HepG2 (cell line): Measurements from ENCODE around the gene CDK17. TPM values are rescaled to one million over a fixed set of nuclear protein-coding genes. Genes with fewer than 3 reads are reported as not detected.

Experiments
- ATAC-seq: fragments of 200-7000 bp; cut with Tn5 transposase; 3 replicates; pipeline ENCODE4 v1.9.1; 2020; ENCODE audit warnings: mild to moderate bottlenecking, moderate library complexity
- BruUV-seq: library from RNA; stranded (reverse); fragments of 400-500 nt; replicated peaks from 2 replicates; lab custom pipeline; 2021; lab: Mats Ljungman, UMichigan
- CTCF ChIA-PET: fragments of 300-600 bp; formaldehyde crosslinking; extraction: SDS; loops from one replicate; lab custom pipeline; 2021; ENCODE audit warnings: low total read pairs, inconsistent platforms, low intra/inter-chr PET ratio; lab: Yijun Ruan, JAX
- POLR2A ChIA-PET: fragments of 350-600 bp; sonication (Branson Sonifier 250); formaldehyde crosslinking; loops from one replicate; lab custom pipeline; 2020; ENCODE audit warnings: antibody characterized with exemption, inconsistent platforms; lab: Yijun Ruan, JAX
- DNase-seq: peaks from one replicate; pipeline ENCODE4 v3.0.0-alpha.2; 2015; ENCODE audit warnings: low spot score
- FAIRE-seq: peaks from 3 replicates; lab custom pipeline; 2011; peaks lifted over from hg19 to GRCh38; lab: Jason Lieb, UNC
- H2AFZ ChIP-seq: one replicate; pipeline ENCODE4 v1.6.1; 2011; ENCODE audit warnings: low read length, inconsistent platforms
- H3K27ac ChIP-seq: fragments of 300-600 bp; 3 replicates; pipeline ENCODE4 v1.8.0; 2011; ENCODE audit warnings: mixed run types, mild to moderate bottlenecking, mixed read lengths, low read length, inconsistent platforms; ENCODE audit not compliant: insufficient read depth; ENCODE audit errors: extremely low read length
- H3K27me3 ChIP-seq, 2 experiments: fragments of 200-600 bp in 1 of 2; 2 replicates in 1 of 2; 3 replicates in 1 of 2; pipeline versions ENCODE4 v1.6.0 to v1.8.0; 2011; ENCODE audit warnings: low read length in 2 of 2, mild to moderate bottlenecking in 2 of 2, moderate library complexity in 2 of 2, inconsistent platforms in 1 of 2; ENCODE audit not compliant: insufficient read depth in 2 of 2, control insufficient read depth in 1 of 2
- H3K36me3 ChIP-seq, 2 experiments: fragments of 200-600 bp in 1 of 2; replicated peaks in 1 of 2; 2 replicates in 1 of 2; 3 replicates in 1 of 2; pipeline versions ENCODE4 v1.5.1 to v1.8.0; 2011; ENCODE audit warnings: low read length in 2 of 2, inconsistent platforms in 1 of 2; ENCODE audit not compliant: insufficient read depth in 2 of 2, control insufficient read depth in 1 of 2
- H3K4me1 ChIP-seq: 2 replicates; pipeline ENCODE4 v1.5.1; 2012; ENCODE audit warnings: low read length, inconsistent platforms; ENCODE audit not compliant: insufficient read depth
- H3K4me2 ChIP-seq: 2 replicates; pipeline ENCODE4 v1.6.0; 2011; ENCODE audit warnings: low read depth, low read length, inconsistent platforms
- H3K4me3 ChIP-seq, 3 experiments: fragments of 200-600 bp in 1 of 3; sonication (generic), shearing (Covaris generic) in 1 of 3; replicated peaks in 1 of 3; 2 replicates each; pipeline ENCODE4 v1.5.1; 2011 to 2016; ENCODE audit warnings: low read length in 3 of 3, inconsistent platforms in 2 of 3, low read depth in 2 of 3, mild to moderate bottlenecking in 2 of 3, control low read depth in 1 of 3, mixed read lengths in 1 of 3; ENCODE audit not compliant: insufficient read depth in 1 of 3
- H3K79me2 ChIP-seq: one replicate; pipeline ENCODE4 v1.6.1; 2011; ENCODE audit warnings: low read length, inconsistent platforms; ENCODE audit not compliant: insufficient read depth
- H3K9ac ChIP-seq: 2 replicates; pipeline ENCODE4 v1.6.0; 2011; ENCODE audit warnings: mild to moderate bottlenecking, low read depth, low read length, inconsistent platforms; ENCODE audit not compliant: insufficient read depth
- H3K9me3 ChIP-seq: 2 replicates; pipeline ENCODE4 v1.5.1; 2012; ENCODE audit warnings: mild to moderate bottlenecking, low read length
- H4K20me1 ChIP-seq: 2 replicates; pipeline ENCODE4 v1.6.0; 2011; ENCODE audit warnings: inconsistent platforms, mild to moderate bottlenecking, low read length, moderate library complexity; ENCODE audit not compliant: insufficient read depth
- ARNT2 ChIP-seq: sonication (generic); formaldehyde crosslinking; IDR thresholded peaks from 2 replicates; pipeline ENCODE4 v1.8.0; 2022; ENCODE audit warnings: mild to moderate bottlenecking, low read depth, missing genetic modification reagents, moderate library complexity
- ATAD3A ChIP-seq: sonication (generic); formaldehyde crosslinking; IDR thresholded peaks from 2 replicates; pipeline ENCODE4 v1.4.0; 2020; ENCODE audit warnings: missing genetic modification reagents
- GABPA ChIP-seq, 2 experiments: IDR thresholded peaks; 2 replicates each; pipeline ENCODE4 v1.6.1; 2011 to 2016; ENCODE audit warnings: low read depth in 2 of 2, low read length in 1 of 2, missing biosample characterization in 1 of 2, missing genetic modification characterization in 1 of 2
- GZF1 ChIP-seq: sonication (generic); formaldehyde crosslinking; IDR thresholded peaks from 2 replicates; pipeline ENCODE4 v1.5.1; 2020; ENCODE audit warnings: mild to moderate bottlenecking, missing genetic modification reagents
- HMGA1 ChIP-seq: sonication (generic); formaldehyde crosslinking; conservative IDR thresholded peaks from 2 replicates; pipeline ENCODE4 v1.4.0; 2020; ENCODE audit warnings: missing genetic modification reagents
- NKX3-1 ChIP-seq: sonication (generic); formaldehyde crosslinking; IDR thresholded peaks from 2 replicates; pipeline ENCODE4 v1.5.0; 2020; ENCODE audit warnings: missing genetic modification reagents
- PHF21A ChIP-seq: sonication (generic); formaldehyde crosslinking; IDR thresholded peaks from 2 replicates; pipeline ENCODE4 v1.5.0; 2020; ENCODE audit warnings: mild to moderate bottlenecking, missing genetic modification reagents
- SP2 ChIP-seq: sonication (generic); formaldehyde crosslinking; IDR thresholded peaks from 2 replicates; pipeline ENCODE4 v1.5.1; 2020; ENCODE audit warnings: mild to moderate bottlenecking, missing genetic modification reagents
- TGIF2 ChIP-seq: IDR thresholded peaks from 2 replicates; pipeline ENCODE4 v1.6.1; 2016; ENCODE audit warnings: control low read depth, missing compliant biosample characterization
- YEATS4 ChIP-seq: sonication (generic); formaldehyde crosslinking; IDR thresholded peaks from 2 replicates; pipeline ENCODE4 v1.4.0; 2020; ENCODE audit warnings: missing genetic modification reagents, borderline replicate concordance
- ZNF460 ChIP-seq: sonication (generic); formaldehyde crosslinking; IDR thresholded peaks from 2 replicates; pipeline ENCODE4 v1.5.1; 2020; ENCODE audit warnings: missing genetic modification reagents, mild to moderate bottlenecking, borderline replicate concordance
- ZNF777 ChIP-seq: sonication (generic); formaldehyde crosslinking; IDR thresholded peaks from 2 replicates; pipeline ENCODE4 v1.4.0; 2020; ENCODE audit warnings: missing genetic modification reagents
- ZNF879 ChIP-seq: sonication (generic); formaldehyde crosslinking; IDR thresholded peaks from 2 replicates; pipeline ENCODE4 v1.8.1; 2023; ENCODE audit warnings: missing genetic modification reagents
- ZZZ3 ChIP-seq: sonication (generic); formaldehyde crosslinking; IDR thresholded peaks from 2 replicates; pipeline ENCODE4 v1.4.0; 2020; ENCODE audit warnings: missing genetic modification reagents, mild to moderate bottlenecking, borderline replicate concordance
- WGBS: methylation state at CpG from one replicate; pipeline ENCODE4 v1.1.6; 2017; ENCODE audit warnings: low lambda C conversion rate; 5-methylcytosine and 5-hydroxymethylcytosine counted together
- in situ Hi-C: cut with HindIII; loops from 2 replicates; pipeline ENCODE4 v1.10.0; 2017; ENCODE audit warnings: low pct_unique_long_range_greater_than_20kb; ENCODE audit not compliant: extremely low pct_ligation_motif_present
- intact Hi-C: fragments of 100-400 bp; cut with micrococcal nuclease; formaldehyde crosslinking; loops from one replicate; pipeline ENCODE4 v1.10.0; 2022; ENCODE audit not compliant: unreplicated experiment
- polyA plus RNA-seq, 8 experiments: library from polyadenylated mRNA; depleted of rRNA in 3 of 8; stranded (reverse) in 7 of 8; unstranded in 1 of 8; fragments of >200 nt; fragmentation: Illumina TruSeq in 4 of 8; extraction: Trizol in 4 of 8; gene quantifications; 2 replicates each; pipeline versions ENCODE4 v1.2.1 to v1.2.3, GENCODE V29; 2011 to 2016; ENCODE audit warnings: low read depth in 4 of 8, missing spikeins in 1 of 8, mixed read lengths in 1 of 8; ENCODE audit not compliant: insufficient read depth in 1 of 8
- total RNA-seq, 5 experiments: library from RNA; depleted of rRNA; stranded (reverse); fragments of >200 nt; fragmentation: Illumina TruSeq; extraction: Trizol; gene quantifications; 2 replicates each; pipeline ENCODE4 v1.2.3, GENCODE V29; 2016; ENCODE audit warnings: low read depth in 1 of 5
- TF ChIP-seq, protein P1 (sequence below): IDR thresholded peaks from 2 replicates; pipeline ENCODE4 v1.6.1; 2012; ENCODE audit warnings: low read depth, low read length, improper control_type of control experiment
- TF ChIP-seq, protein P2 (sequence below): IDR thresholded peaks from 2 replicates; pipeline ENCODE4 v1.6.1; 2012; ENCODE audit warnings: low read length, improper control_type of control experiment
- TF ChIP-seq, protein P3 (sequence below): sonication (generic); formaldehyde crosslinking; IDR thresholded peaks from 2 replicates; pipeline ENCODE4 v1.8.0; 2022; ENCODE audit warnings: low read depth, missing genetic modification reagents

The CDK17 gene
- total and polyA plus RNA-seq, 2 of the 13 experiments (the other 11 are each of a cell fraction or from before 2014, with no cell fraction given) = 9.9 to 22.3 TPM

DNA sequence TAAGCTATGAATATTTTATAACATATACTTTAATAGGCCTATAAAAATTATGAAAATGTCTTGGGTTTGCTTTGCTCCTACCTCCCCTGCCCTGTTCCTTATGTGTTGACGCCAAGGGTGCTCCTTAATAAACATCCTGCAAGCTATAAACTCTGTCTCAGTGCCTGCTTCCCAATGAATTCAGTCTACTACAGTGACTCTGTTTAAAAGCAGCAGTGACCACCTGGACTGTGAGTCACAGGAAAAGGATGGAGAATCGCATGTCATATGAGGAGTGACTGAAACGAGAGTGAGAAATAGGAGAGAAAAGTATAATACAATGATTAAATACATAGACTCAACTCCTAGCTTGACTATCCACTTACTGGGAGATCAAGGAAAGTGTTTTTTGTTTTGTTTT is 48.1 kb upstream of the CDK17 start:
- no TSS peak for BruUV-seq
- WGBS = 35% methylated on average over 3 of the region's 3 CpGs
- CTCF ChIA-PET = no interaction called here
- ATAC-seq (no peak), DNase-seq (no peak)
- H3K27me3 ChIP-seq = no peaks in the 10 kb centered on the region
- in situ Hi-C loops = no loop called here
- no peak overlapping the region for H3K4me2 ChIP-seq
- H2AFZ ChIP-seq = no peak overlapping the region
- TF ChIP-seq ATAD3A (CRISPR knock-in tag) = no peak
- TF ChIP-seq, protein P1, sequence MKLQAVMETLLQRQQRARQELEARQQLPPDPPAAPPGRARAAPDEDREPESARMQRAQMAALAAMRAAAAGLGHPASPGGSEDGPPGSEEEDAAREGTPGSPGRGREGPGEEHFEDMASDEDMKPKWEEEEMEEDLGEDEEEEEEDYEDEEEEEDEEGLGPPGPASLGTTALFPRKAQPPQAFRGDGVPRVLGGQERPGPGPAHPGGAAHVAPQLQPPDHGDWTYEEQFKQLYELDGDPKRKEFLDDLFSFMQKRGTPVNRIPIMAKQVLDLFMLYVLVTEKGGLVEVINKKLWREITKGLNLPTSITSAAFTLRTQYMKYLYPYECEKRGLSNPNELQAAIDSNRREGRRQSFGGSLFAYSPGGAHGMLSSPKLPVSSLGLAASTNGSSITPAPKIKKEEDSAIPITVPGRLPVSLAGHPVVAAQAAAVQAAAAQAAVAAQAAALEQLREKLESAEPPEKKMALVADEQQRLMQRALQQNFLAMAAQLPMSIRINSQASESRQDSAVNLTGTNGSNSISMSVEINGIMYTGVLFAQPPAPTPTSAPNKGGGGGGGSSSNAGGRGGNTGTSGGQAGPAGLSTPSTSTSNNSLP = no peak
- no peak for TF ChIP-seq HMGA1 (CRISPR knock-in tag)
- no peak for TF ChIP-seq TGIF2 (CRISPR knock-in tag)
- TF ChIP-seq ZNF460 = no peak
- no peak for TF ChIP-seq ARNT2 (CRISPR knock-in tag)
- no peak for TF ChIP-seq GZF1
- no peak for TF ChIP-seq ZNF777
- no peak for TF ChIP-seq SP2 (CRISPR knock-in tag)
- no peak for TF ChIP-seq YEATS4 (CRISPR knock-in tag)
- TF ChIP-seq ZNF879 (CRISPR knock-in tag) = no peak
- TF ChIP-seq GABPA (IDR thresholded peaks at IDR 0.05; ENCODE audit: low read depth, low read length) = no peak
- no peak for TF ChIP-seq GABPA (CRISPR knock-in tag; IDR thresholded peaks at IDR 0.05; ENCODE audit: low read depth)
- no peak for TF ChIP-seq ZZZ3 (CRISPR knock-in tag)
- no peak for TF ChIP-seq NKX3-1 (CRISPR knock-in tag)
- no peak for TF ChIP-seq PHF21A (CRISPR knock-in tag)
- TF ChIP-seq, protein P2, sequence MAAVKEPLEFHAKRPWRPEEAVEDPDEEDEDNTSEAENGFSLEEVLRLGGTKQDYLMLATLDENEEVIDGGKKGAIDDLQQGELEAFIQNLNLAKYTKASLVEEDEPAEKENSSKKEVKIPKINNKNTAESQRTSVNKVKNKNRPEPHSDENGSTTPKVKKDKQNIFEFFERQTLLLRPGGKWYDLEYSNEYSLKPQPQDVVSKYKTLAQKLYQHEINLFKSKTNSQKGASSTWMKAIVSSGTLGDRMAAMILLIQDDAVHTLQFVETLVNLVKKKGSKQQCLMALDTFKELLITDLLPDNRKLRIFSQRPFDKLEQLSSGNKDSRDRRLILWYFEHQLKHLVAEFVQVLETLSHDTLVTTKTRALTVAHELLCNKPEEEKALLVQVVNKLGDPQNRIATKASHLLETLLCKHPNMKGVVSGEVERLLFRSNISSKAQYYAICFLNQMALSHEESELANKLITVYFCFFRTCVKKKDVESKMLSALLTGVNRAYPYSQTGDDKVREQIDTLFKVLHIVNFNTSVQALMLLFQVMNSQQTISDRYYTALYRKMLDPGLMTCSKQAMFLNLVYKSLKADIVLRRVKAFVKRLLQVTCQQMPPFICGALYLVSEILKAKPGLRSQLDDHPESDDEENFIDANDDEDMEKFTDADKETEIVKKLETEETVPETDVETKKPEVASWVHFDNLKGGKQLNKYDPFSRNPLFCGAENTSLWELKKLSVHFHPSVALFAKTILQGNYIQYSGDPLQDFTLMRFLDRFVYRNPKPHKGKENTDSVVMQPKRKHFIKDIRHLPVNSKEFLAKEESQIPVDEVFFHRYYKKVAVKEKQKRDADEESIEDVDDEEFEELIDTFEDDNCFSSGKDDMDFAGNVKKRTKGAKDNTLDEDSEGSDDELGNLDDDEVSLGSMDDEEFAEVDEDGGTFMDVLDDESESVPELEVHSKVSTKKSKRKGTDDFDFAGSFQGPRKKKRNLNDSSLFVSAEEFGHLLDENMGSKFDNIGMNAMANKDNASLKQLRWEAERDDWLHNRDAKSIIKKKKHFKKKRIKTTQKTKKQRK = no peak
- TF ChIP-seq, protein P3, sequence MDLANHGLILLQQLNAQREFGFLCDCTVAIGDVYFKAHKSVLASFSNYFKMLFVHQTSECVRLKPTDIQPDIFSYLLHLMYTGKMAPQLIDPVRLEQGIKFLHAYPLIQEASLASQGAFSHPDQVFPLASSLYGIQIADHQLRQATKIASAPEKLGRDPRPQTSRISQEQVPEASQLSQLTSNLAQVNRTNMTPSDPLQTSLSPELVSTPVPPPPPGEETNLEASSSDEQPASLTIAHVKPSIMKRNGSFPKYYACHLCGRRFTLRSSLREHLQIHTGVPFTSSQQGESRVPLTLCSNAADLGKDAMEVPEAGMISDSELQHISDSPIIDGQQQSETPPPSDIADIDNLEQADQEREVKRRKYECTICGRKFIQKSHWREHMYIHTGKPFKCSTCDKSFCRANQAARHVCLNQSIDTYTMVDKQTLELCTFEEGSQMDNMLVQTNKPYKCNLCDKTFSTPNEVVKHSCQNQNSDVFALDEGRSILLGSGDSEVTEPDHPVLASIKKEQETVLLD = no peak
- TF ChIP-seq, all 625 proteins: peak for 0
- Histone ChIP-seq H4K20me1 (no peaks in the 10 kb centered on the region), H3K4me1 (no peaks in the 10 kb centered on the region), H3K27ac (no peak overlapping the region), H3K36me3 (no peaks in the 10 kb centered on the region), H3K9me3 (no peaks in the 10 kb centered on the region), H3K79me2 (no peaks in the 10 kb centered on the region), H3K4me3 (no peak overlapping the region), H3K9ac (no peak overlapping the region)
- no peak for FAIRE-seq
- intact Hi-C loops = loop anchor here (5.0 kb wide), 1 partner anchor 1436 kb away; no protein-coding TSS in a partner anchor
- POLR2A ChIA-PET = no interaction called here
